8988T (cell line): ENCODE results near the gene TLR2.
A peak's percentile ranks its signal among the peaks of the same experiment; 100 is the strongest.

Experiments used
- DNase-seq: peaks from one replicate; pipeline ENCODE4 v3.0.0; 2011

TLR2 gene, protein sequence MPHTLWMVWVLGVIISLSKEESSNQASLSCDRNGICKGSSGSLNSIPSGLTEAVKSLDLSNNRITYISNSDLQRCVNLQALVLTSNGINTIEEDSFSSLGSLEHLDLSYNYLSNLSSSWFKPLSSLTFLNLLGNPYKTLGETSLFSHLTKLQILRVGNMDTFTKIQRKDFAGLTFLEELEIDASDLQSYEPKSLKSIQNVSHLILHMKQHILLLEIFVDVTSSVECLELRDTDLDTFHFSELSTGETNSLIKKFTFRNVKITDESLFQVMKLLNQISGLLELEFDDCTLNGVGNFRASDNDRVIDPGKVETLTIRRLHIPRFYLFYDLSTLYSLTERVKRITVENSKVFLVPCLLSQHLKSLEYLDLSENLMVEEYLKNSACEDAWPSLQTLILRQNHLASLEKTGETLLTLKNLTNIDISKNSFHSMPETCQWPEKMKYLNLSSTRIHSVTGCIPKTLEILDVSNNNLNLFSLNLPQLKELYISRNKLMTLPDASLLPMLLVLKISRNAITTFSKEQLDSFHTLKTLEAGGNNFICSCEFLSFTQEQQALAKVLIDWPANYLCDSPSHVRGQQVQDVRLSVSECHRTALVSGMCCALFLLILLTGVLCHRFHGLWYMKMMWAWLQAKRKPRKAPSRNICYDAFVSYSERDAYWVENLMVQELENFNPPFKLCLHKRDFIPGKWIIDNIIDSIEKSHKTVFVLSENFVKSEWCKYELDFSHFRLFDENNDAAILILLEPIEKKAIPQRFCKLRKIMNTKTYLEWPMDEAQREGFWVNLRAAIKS

GRCh38 chr4:153684182-153684970, at the start of gene TLR2:
Gene TLR2 (plus strand): TSS chr4:153684280. CDS start chr4:153702908, 18,628 bp downstream.
- DNase-seq: peak; percentile 28

DNA sequence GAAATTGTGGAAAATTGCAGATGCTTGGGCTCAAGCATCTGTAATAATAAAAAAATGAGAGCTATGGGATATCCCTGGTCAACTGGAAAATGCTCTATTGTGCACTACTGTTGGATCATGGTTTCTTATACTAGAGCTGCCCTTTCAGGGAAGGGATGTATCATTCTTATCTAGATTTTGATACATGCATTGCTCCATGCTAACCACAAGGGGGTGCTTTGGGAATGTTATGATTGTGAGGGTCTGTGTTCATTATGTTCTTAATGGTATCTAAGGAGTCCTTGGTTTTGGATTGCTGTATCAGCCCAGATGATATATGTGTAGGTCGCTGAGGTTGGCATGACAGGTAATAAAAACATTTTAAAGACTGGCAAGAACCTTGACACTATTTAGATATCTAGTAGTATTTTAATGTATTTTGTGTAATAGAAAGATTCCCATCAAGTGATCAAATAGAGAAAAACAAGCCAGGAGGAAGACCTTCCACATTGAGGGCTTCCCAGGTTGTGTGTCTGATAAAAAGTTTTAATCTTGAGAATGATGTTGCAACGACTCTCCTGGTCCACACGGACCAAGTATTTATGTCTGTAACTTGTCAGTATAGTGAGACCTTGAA, 49.2 kb upstream of the TLR2 start:
- DNase-seq: no peak

- no peak for DNase-seq
These were observed 48.2 kb upstream of the TLR2 start for GRCh38 chr4:153635846-153636245.

- no peak for DNase-seq
These were observed 46.9 kb upstream of the TLR2 start for GRCh38 chr4:153637201-153637600.

- DNase-seq: no peak
These were observed 46.1 kb upstream of the TLR2 start for GRCh38 chr4:153638011-153638410.

DNA sequence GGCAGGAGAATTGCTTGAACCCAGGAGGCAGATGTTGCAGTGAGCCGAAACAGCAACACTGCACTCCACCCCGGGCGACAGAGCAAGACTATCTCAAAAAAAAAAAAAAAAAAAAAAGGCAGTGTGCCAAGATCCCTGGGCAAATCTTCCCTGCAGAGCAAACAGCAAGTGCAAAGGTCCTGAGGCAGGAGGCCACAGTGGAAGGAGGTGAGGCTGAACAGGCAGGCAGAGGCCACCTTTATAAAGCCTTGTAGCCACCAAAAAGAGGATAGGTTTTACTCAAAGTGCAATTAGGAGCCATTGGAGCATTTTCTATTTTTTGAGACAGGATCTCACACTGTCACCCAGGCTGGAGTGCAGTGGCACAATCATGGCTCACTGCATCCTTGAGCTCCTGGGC, 45.1 kb upstream of the TLR2 start:
- no peak for DNase-seq

GRCh38 chr4:153639833-153640802, 44.0 kb upstream of the TLR2 start:
- no peak for DNase-seq

DNA sequence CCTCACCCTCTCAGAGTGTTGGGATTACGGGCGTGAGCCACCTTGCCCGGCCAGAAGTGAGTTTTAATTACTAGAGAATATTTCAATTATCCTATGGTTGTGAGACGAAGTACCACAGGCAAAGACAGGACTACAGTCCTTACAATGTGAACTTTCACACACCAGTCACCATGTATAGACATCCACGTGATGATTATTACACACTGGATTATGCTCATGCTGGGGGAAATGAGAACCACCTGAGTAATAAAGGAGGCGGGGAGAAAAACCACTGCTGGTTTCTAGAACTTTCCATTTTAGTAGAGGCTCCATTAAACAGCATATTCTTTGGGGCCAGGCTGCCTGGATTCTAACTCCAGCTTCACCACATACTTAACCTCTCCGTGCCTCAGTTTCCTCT, 42.5 kb upstream of the TLR2 start:
- DNase-seq: no peak

- no peak for DNase-seq
These were observed 40.4 kb upstream of the TLR2 start for GRCh38 chr4:153643406-153644383.

DNA sequence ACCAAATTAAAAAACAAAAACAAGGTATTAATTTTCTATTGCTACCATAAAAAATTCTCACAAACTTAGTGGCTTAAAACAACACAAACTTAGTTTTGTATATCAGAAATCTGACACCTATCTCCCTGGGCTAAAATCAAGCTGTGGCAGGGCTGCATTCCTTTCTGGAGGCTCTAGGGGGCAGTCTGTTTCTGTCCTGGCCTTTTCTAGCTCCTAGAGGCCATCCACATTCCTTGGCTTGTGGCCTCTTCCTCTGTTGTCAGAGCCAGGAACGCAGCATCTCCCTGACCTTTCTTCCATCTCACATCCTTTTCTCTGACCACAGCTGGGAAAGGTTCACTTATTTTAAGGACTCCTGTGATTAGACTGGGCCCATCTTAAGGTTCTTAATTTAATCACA, 38.9 kb upstream of the TLR2 start:
- no peak for DNase-seq

GRCh38 chr4:153646261-153646660, 37.8 kb upstream of the TLR2 start:
- no peak for DNase-seq

- DNase-seq: no peak
These were observed 37.1 kb upstream of the TLR2 start for GRCh38 chr4:153646978-153647377.

DNA sequence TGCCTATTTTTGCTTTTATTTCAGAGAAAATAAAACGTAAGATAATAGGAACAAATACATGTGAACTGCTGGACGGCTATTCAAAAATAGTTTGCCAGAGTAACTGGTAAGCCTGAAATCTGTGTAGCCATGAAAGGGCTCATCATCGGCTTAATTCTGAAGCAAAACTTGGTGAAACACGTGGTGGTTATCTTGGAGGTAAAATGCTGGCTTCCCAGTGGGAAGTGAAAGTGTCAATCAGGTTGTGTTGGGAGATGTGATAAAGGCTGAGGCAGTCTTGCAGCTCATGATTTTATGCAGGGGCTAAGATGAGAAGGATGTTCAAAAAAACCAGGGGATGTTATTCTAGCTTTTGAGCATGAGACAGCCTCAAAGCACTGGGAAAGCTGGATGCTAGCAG, 36.1 kb upstream of the TLR2 start:
- DNase-seq: no peak

- no peak for DNase-seq
These were observed 34.5 kb upstream of the TLR2 start for GRCh38 chr4:153649572-153649991.

- DNase-seq: no peak
These were observed 33.0 kb upstream of the TLR2 start for GRCh38 chr4:153651116-153651515.

- no peak for DNase-seq
These were observed 32.5 kb upstream of the TLR2 start for GRCh38 chr4:153651587-153651986.

DNA sequence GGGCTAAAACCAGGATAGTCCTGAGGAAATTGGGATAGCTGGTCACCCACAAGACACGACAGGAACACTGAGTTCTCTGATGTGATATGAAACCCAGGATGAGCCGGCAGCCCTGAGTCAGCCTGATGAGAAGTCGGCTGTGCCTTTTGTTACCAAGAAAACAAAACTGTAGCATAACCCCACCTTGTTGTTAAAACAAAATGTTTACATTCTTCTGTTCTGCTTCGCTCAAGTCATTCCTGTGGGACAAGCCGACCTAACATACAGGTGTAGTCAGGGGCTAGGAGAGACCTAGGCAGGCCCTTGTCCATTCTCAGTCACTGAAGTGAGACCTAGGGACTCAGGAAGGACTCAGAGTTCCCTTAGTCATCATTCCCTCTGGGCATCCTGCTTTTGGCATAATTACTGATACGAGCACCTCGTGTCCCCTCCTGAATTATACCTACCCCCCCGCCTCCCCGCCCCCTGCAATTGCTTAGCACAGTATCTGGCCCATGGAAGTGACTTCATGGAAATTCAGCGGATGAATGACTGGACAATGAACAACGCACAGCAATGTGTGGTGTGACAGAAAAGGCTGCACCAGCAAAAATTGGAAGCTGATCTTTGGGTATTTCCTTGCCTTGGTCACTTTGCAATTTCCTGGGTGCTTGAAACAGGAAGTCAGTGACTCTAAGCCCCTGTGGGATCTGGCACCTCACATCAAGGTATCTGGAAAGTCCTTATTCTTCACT, 31.9 kb upstream of the TLR2 start:
- DNase-seq: no peak

DNA sequence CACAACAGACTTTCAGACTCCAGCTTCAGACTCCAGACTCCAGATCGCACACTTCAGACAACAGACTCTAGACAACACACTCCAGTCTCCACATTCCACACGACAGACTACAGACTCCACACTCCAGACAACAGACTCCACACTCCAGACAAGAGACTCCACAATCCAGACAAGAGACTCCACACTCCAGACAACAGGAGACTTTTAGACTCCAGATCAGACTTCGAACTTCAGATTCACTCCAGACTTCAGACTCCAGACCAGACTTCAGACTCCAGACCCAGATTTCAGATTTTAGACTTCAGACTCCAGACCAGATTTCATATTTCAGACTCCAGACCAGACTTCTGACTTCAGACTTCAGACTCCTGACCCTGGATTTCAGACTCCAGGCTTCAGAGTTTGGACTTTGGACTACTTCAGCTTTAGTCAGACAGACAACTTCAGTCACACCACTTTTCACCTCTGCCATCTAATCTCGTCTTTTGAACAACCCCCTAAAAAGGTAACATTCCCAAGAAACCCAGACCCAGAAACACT, 29.0 kb upstream of the TLR2 start:
- no peak for DNase-seq

- DNase-seq: no peak
These were observed 28.2 kb upstream of the TLR2 start for GRCh38 chr4:153655928-153656327.
